ENCODE measurements around the gene ORC5.

Gene ORC5

GRCh38 chr7:104111271-104111670 is 96.5 kb downstream of the ORC5 start:
- POLR2A ChIA-PET = no interaction called here
- CTCF ChIA-PET = no interaction called here
- no peak for DNase-seq (ENCODE audit: extremely low spot score)
- TF ChIP-seq BHLHE40 (IDR thresholded peaks at IDR 0.05; ENCODE audit: borderline replicate concordance) (no peak), TARDBP (IDR thresholded peaks at IDR 0.05) (no peak), L3MBTL2 (conservative IDR thresholded peaks at IDR 0.05) (no peak), LEF1 (IDR thresholded peaks at IDR 0.05; ENCODE audit: borderline replicate concordance) (no peak), NFRKB (IDR thresholded peaks at IDR 0.05) (no peak), HDGF (IDR thresholded peaks at IDR 0.05; ENCODE audit: borderline replicate concordance) (no peak), FOXK2 (IDR thresholded peaks at IDR 0.05) (no peak)

GRCh38 chr7:104106108-104106905 is 101.5 kb downstream of the ORC5 start:
- POLR2A ChIA-PET = no interaction called here
- no peak for DNase-seq (ENCODE audit: extremely low spot score)
- CTCF ChIA-PET = no interaction called here
- TF ChIP-seq HDGF (IDR thresholded peaks at IDR 0.05; ENCODE audit: borderline replicate concordance) (no peak), ZNF384 (IDR thresholded peaks at IDR 0.05) (no peak), FOXK2 (IDR thresholded peaks at IDR 0.05) (no peak), CTBP1 (IDR thresholded peaks at IDR 0.05; ENCODE audit: borderline replicate concordance) (no peak)

GRCh38 chr7:104098890-104099289 is 108.9 kb downstream of the ORC5 start:
- CTCF ChIA-PET = no interaction called here
- no peak for DNase-seq (ENCODE audit: extremely low spot score)
- TF ChIP-seq CTBP1 (IDR thresholded peaks at IDR 0.05; ENCODE audit: borderline replicate concordance) (no peak), LEF1 (IDR thresholded peaks at IDR 0.05; ENCODE audit: borderline replicate concordance) (no peak), SP1 (IDR thresholded peaks at IDR 0.05) (no peak), ZNF384 (IDR thresholded peaks at IDR 0.05) (no peak), ELF4 (IDR thresholded peaks at IDR 0.05) (no peak), SUZ12 (IDR thresholded peaks at IDR 0.05) (no peak), NFRKB (IDR thresholded peaks at IDR 0.05) (no peak), L3MBTL2 (conservative IDR thresholded peaks at IDR 0.05) (no peak), FOXA1 (IDR thresholded peaks at IDR 0.05) (no peak), HDGF (IDR thresholded peaks at IDR 0.05; ENCODE audit: borderline replicate concordance) (no peak), TARDBP (IDR thresholded peaks at IDR 0.05) (no peak), FOXM1 (IDR thresholded peaks at IDR 0.05; ENCODE audit: borderline replicate concordance) (no peak), PKNOX1 (IDR thresholded peaks at IDR 0.05) (no peak)
- POLR2A ChIA-PET = no interaction called here

GRCh38 chr7:104096683-104097082 is 111.1 kb downstream of the ORC5 start:
- ChIA-PET POLR2A (no interaction called here), CTCF (no interaction called here)
- peak; percentile 17 for DNase-seq (ENCODE audit: extremely low spot score)
- TF ChIP-seq NFRKB (IDR thresholded peaks at IDR 0.05) (no peak), PKNOX1 (IDR thresholded peaks at IDR 0.05) (no peak), CTBP1 (IDR thresholded peaks at IDR 0.05; ENCODE audit: borderline replicate concordance) (no peak)

- POLR2A ChIA-PET = no interaction called here
- no peak for DNase-seq (ENCODE audit: extremely low spot score)
- TF ChIP-seq HDGF (IDR thresholded peaks at IDR 0.05; ENCODE audit: borderline replicate concordance) (no peak), LEF1 (IDR thresholded peaks at IDR 0.05; ENCODE audit: borderline replicate concordance) (no peak), L3MBTL2 (conservative IDR thresholded peaks at IDR 0.05) (no peak), NFRKB (IDR thresholded peaks at IDR 0.05) (no peak), SP1 (IDR thresholded peaks at IDR 0.05) (no peak), TARDBP (IDR thresholded peaks at IDR 0.05) (no peak), BHLHE40 (IDR thresholded peaks at IDR 0.05; ENCODE audit: borderline replicate concordance) (no peak), PKNOX1 (IDR thresholded peaks at IDR 0.05) (no peak), FOXM1 (IDR thresholded peaks at IDR 0.05; ENCODE audit: borderline replicate concordance) (no peak), ARNT (IDR thresholded peaks at IDR 0.05) (no peak), FOXK2 (IDR thresholded peaks at IDR 0.05) (no peak)
- CTCF ChIA-PET = no interaction called here
These were observed 114.7 kb downstream of the ORC5 start for GRCh38 chr7:104093127-104093526.

GRCh38 chr7:104091242-104091641 is 116.6 kb downstream of the ORC5 start:
- no peak for DNase-seq (ENCODE audit: extremely low spot score)
- TF ChIP-seq PKNOX1 (IDR thresholded peaks at IDR 0.05) (no peak), BHLHE40 (IDR thresholded peaks at IDR 0.05; ENCODE audit: borderline replicate concordance) (no peak), CTBP1 (IDR thresholded peaks at IDR 0.05; ENCODE audit: borderline replicate concordance) (no peak), ELF4 (IDR thresholded peaks at IDR 0.05) (no peak), SUZ12 (IDR thresholded peaks at IDR 0.05) (no peak), FOXK2 (IDR thresholded peaks at IDR 0.05) (no peak), SP1 (IDR thresholded peaks at IDR 0.05) (no peak), ZNF384 (IDR thresholded peaks at IDR 0.05) (no peak), FOXA1 (IDR thresholded peaks at IDR 0.05) (no peak), L3MBTL2 (conservative IDR thresholded peaks at IDR 0.05) (no peak)
- ChIA-PET POLR2A (no interaction called here), CTCF (no interaction called here)
